NK-92 treated with Interleukin-12 subunit alpha and Interleukin-12 subunit beta, amount 100 ng/mL, for 24 hours (cell line): ENCODE data around the gene PRSS33.

ENCODE experiments used
- DNase-seq: peaks from one replicate; lab custom pipeline; 2025; lab: John Stamatoyannopoulos, UW

Gene PRSS33

DNA sequence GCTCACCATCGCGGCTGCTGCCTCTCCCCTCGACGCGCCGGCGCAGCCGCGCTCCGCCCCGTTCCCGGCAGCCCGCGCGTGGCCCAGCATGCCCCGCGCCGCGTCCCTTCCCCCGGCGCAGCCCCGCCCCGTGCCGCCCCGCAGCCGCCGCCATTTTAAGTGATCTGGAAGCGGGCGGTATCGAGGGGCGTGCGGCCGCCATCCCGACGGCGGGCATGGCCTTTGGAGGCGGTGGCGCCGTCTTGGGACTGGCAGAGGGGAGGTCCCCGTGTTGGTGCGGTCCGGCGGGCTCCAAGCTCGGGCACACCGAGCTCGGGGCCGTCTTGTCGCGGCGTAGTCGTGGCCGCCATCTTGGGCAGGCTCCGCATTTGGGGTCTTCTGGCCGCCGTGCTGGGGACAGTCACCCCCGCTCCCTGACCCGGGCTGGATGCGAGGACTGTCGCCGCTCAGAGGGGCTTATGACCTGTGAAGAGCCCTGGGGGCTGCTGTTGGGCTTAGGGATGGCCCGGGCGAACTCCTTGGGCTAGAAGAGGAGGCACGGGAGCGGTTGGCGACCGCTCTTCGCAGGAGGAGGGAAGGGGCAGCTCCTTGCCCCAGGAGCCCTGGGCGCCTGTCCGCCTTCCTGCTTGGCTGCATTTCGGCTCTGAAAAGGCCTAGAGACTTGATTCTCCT, 10.0 kb downstream of the PRSS33 start, which contains the start of gene ELOB:
ELOB (minus strand) TSS at position 50 of the 672 bp plus-strand sequence; CDS start at position 9, 41 bp downstream.
- DNase-seq: peak; percentile 85

DNA sequence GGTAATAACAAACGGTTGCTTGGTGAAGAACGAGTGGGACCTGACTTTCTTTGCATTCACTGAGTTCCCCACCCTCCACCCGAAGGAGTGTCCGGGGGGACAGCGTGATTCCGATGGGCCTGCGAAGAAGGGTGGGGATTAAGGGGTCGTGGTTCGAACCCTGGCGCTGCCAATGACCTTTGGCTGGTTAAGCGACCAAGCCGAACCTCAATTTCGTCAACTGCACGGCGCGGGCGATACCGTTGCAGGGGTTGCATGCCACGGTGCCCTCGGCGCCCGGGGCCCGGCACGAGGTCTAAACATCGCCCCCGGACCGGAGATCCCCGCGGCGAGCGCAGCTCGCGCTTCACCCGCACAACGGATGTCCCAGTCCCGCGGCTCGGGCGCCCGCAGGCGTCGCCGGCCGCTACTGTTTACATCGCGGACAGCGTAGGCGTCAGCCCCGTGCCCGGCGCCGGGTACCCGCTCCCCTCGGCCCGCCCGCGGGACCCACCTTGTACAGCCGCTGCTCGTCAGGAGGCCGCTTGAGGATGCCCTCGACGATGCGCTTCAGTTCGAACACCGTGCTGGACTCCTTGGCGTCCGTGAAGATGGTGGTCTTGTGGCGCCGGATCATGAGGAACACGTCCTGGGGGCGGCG, 10.7 kb downstream of the PRSS33 start:
- no peak for DNase-seq

DNA sequence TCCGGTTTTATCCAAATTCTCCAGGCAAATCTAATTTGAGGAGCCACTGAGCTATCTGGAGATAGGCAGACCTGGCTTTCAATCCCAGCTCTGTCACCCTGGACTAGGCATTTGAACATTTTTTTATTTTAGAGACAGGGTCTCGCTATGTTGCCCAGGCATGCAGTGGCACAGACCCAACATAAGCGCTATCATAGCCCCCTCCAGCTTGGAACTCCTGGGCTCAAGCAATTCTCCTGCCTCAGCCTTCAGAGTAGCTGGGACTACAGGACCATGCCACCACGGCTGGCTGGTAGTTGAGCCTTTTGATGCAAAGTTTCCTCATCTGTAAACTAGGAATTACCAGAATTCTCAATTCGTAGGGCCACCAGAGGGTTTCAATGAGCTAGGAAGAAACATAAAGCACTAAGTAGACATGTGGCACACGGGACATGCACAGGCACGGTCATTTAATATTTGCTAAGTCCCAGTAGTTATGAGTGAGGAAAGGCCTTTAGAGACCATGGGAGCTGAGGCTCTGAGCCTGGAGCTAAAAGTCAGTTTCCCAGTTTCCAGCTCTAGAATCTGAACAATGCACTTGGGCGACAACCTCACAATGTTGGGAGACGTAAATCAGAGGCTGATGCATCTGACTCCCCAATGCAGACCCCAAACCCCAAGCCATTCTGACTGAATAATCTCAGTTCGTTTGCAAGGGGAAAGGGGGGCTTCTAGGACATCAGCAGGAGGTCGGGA, 11.4 kb downstream of the PRSS33 start:
- no peak for DNase-seq

DNA sequence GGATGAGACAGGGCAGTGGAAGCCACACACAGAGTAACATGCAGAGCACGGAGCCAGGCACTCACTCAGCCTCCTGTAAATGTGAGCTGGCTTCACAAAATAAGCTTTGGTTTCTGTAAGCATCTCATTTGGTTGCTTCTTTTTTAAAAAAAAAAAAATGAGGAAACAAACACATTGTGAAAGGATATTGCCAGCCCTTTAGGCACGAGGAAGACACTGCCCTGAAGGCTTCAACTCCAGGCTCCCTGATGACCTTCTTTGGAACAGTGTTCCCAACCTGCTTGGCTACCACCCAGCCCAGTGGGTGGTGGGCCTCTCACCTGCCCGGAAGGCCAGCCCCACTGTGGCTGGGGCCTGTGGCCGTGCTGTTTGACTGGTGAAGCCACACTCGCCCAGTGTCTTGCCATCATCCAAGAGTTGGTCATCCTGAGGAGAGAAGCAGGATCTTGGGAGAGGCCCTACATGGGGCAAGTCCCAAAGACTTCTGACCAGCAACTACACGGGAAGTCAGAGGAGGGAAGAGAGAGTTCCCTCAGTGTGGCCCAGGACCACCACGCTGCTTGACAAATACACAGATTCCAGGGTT, 12.1 kb downstream of the PRSS33 start:
- DNase-seq: no peak

DNA sequence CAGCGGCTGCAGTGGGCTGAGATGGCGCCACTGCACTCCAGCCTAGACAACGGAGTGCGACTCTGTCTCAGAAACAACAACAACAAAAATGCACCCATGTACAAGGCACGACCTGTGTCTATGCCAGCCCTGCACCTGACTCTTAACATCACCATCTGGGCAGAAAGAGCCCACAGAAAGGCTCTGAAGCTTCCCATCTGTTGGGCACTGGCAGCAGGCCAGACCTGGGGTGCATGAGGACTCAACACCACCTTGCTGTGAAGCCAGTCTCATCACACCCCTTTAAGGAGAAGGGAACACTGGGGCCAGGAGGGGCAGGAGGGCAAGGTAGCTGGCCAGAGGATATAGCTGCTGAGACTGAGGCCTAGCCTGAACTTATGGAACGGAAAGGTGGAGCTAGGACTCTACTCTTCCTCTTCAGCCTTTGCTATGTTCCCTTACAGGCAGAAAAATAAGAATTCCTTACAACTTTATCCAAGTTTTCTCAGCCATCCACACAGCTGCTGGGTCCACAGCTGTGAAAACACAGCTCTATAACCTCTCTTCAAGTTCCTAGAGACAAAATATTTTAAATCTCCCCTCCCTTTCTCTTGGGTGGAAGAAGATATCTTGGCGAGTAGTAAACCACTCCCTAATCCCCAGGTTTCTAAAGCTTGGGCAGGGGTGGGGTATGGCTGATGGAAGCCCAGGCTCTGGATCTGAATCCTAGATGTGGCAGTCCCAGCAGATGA, 13.0 kb downstream of the PRSS33 start:
- DNase-seq: no peak

DNA sequence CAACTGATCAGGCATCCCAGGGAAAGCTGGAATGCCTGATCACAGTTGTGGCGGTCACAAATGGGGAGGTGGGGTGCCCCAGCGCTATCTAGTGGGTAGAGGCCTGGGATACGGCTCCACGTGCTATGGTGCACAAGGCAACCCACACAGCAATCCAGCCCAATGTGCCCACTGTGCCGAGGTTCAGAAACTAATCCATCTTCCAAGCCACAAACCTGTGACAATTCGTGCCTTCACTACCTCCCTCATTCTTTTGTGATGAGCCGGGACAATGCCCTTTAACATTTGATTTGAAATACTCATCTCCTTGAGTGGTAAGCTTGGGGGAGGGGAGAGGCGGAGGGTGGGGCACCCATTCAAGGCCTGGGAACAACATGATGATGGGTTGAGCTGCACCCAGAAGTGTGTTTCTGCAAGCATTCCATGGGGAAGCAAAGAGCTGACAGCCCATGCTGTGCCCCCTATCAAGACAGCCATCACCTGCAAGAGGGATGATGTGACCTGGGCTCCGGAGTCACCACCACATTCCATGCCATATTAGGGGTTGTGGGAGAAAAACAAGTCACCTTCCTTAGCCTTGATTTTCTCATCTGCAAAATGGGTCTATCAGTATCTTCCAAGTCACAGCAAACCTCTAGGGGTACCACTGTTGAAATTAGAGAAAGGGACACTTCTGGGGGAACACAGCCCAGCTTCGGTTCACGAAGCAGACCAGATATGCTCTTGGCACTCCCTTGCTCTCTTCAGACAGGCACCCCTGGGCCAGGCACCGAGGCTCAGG, 14.0 kb downstream of the PRSS33 start:
- no peak for DNase-seq

DNA sequence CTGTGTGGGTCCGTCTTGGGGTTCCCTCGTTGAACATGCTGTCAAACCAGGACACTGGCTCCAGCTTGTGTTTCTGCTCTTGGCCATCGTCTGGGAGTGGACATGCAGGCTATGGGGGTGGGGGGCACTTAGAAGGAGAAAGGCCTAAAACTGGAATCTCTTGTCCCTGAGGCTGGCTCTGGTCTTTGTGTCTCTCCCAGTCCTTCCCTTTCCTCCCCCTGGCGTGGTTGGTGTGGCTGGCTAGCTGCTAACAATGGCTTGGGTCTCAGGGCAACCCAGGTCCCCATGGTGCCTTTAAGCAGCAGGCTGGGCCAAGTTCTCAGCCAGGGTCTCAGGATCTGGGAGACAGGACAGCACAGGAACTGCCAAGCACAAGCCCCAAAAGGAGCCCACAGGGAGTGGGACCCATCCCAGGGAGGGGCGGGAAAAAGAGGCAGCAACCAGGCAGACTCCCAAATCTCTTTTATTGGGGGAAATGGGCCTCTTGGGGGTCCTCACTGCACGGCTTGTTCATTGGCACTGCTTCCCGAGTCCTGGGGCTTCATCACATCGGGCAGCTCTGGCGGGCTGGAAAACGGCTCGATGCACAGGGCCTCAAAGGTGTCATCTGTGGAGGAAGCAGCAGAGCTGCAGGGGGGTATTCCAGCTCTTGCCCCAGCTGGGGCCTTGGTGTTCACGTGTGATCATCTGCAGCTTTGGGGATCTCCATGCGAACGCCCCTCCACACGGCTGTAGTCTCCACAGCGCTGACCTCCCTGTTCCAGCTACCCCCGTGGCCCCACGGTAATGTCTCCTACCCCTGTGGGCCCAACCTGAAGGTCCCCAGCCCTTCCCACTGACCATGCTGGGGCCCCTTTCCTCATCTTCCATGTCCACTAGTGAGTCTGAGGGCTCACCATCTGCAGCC, 15.6 kb downstream of the PRSS33 start:
- no peak for DNase-seq

DNA sequence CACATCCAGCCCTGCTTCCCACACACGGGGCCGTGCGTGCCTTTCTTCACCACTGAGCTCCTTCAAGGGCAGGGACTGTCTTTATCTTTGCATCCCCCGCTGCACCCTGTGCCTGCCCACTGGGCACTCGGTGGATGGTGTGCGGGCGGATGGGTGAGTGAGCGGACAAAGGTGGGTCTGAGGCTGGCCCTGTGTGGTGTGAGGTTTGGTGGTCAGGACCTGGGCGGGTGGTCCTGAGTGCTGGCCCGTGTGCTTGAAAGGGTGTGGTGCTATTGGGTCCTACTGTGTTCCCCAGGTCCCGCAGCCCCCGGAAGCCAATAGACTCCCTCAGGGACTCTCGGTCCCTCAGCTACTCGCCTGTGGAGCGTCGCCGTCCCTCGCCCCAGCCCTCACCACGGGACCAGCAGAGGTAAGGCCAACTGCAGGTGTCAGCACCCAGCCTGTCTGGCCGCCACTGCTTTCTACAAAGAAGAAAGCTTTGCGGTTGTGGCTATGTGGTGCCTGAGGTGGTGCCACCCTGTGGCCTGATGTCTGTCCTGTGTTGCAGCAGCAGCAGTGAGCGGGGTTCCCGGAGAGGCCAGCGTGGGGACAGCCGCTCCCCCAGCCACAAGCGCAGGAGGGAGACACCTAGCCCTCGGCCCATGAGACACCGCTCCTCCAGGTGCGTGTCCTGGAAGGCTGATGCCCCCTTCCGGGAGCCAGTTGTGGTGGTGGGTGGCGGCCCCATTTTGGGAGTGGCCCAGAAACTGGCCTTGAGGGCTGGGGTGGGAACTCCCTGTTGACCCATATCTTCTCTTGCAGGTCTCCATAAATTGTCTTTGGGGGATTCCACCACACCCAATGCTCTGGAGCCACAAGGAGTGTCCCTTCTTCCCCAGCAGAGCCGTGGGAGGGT, 17.1 kb downstream of the PRSS33 start:
- DNase-seq: no peak

DNA sequence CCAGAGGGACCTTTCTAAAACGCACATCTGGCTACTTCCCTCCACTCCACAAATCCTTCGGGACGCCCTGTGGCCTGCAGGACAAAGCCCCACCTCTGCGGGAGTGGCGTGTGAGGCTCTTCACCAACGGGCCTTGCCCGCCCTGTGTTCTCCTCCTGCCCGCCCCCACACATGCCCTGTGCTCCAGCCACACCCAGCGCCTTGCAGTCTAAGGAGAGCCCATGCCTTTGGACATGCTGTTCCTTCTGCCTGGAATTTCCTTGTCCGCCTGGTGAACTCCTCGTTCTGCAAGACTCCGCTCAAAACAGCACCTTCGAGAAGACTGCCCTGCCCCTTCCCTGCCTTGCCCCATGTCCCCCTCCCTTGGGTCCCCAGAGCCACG, 17.7 kb downstream of the PRSS33 start:
- DNase-seq: no peak

DNA sequence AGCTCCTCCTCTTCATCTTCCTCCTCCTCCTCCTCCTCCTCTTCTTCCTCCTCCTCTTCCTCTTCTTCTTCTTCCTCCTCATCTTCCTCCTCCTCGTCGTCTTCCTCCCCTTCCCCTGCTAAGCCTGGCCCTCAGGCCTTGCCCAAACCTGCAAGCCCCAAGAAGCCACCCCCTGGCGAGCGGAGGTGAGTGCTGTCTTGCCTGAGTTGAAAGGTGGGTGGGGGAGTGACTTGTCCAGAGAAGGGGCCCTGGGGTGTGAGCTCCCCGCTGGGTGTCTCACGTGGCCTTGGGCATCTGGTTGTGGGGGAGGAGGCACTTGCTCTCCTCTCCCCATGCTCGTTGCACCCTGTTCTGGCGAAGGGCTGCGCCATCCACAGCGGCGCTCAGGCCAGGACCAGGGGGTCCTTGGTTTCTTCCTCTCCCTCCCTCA, 18.2 kb downstream of the PRSS33 start:
- DNase-seq: no peak

DNA sequence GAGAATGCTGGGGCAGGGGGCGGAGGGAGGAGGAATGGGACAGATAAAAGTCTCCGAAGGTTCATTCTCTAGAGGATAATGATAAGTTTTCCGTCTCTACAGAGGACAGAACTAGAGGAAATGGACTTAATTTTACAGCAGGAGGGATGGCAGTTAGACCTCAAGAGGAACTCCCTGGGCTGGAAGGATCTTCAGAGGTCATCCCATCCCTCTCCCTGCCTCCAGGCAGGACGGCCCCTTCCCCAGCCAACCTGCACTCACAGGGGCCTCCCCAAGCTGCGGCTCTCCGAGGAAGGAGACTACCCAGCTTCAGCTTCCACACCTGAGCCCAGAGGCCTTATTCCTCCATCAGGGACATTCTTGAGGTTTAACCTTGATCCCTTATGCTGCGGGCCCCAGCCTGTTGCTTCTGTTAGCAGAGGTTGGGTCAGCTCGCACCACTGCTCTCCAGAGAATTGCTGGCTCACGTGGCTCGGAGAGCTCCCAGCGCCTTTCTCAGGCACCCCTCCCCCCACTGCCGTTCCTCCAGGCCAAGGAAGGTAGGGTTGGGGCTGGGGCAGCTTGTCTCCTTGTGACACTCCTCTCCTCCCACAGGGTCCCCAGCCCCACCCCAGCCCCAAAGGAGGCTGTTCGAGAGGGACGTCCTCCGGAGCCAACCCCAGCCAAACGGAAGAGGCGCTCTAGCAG, 18.8 kb downstream of the PRSS33 start:
- no peak for DNase-seq

DNA sequence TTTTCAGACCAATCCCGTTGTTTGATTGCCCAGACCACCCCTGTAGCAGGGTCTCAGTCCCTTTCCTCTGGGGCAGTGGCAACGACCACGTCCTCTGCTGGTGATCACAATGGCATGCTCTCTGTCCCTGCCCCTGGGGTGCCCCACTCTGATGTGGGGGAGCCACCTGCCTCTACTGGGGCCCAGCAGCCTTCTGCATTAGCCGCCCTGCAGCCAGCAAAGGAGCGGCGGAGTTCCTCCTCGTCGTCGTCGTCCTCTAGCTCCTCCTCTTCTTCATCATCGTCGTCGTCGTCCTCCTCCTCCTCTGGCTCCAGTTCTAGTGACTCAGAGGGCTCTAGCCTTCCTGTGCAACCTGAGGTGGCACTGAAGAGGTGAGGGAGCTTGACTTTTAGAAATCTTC, 19.5 kb downstream of the PRSS33 start:
- no peak for DNase-seq

DNA sequence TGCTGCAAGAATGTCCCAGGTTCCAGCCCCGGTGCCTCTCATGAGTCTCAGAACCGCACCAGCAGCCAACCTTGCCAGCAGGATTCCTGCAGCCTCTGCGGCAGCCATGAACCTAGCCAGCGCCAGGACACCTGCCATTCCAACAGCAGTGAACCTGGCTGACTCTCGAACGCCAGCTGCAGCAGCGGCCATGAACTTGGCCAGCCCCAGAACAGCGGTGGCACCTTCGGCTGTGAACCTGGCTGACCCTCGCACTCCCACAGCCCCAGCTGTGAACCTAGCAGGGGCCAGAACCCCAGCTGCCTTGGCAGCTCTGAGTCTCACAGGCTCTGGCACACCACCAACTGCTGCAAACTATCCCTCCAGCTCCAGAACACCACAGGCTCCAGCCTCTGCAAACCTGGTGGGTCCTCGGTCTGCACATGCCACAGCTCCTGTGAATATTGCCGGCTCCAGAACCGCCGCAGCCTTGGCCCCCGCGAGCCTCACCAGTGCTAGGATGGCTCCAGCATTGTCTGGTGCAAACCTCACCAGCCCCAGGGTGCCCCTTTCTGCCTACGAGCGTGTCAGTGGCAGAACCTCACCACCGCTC, 20.1 kb downstream of the PRSS33 start:
- DNase-seq: no peak

DNA sequence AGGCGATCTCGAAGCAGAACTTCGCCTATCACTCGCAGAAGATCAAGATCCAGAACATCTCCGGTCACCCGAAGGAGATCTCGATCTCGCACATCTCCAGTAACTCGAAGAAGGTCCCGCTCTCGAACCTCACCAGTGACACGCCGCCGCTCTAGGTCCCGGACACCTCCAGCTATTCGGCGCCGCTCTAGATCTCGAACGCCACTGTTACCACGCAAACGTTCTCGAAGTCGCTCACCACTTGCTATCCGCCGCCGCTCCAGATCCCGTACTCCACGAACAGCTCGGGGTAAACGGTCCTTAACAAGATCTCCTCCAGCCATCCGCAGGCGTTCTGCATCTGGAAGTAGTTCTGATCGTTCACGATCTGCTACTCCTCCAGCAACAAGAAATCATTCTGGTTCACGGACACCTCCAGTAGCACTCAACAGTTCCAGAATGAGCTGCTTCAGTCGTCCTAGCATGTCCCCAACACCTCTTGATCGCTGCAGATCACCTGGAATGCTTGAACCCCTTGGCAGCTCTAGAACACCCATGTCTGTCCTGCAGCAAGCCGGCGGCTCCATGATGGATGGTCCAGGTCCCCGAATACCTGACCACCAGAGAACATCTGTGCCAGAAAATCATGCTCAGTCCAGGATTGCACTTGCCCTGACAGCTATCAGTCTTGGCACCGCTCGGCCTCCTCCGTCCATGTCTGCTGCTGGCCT, 20.8 kb downstream of the PRSS33 start:
- no peak for DNase-seq

DNA sequence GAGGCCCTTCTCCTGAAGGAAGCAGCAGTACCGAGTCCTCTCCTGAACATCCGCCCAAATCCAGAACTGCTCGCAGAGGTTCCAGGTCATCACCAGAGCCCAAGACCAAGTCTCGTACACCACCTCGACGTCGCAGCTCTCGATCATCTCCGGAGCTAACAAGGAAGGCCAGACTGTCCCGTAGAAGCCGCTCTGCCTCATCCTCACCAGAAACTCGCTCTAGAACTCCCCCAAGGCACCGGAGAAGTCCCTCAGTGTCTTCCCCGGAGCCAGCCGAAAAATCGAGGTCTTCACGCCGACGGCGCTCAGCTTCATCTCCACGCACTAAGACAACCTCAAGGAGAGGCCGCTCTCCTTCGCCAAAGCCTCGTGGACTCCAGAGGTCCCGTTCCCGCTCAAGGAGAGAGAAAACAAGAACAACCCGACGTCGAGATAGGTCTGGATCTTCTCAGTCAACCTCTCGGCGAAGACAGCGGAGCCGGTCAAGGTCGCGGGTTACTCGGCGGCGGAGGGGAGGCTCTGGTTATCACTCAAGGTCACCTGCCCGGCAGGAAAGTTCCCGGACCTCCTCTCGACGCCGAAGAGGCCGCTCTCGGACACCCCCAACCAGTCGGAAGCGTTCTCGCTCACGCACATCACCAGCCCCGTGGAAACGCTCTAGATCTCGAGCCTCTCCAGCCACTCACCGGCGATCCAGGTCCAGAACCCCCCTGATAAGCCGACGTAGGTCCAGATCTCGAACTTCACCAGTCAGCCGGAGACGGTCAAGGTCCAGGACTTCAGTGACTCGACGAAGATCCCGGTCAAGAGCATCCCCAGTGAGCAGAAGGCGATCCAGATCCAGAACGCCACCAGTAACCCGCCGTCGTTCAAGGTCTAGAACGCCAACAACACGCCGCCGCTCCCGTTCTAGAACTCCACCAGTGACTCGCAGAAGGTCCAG, 21.6 kb downstream of the PRSS33 start:
- no peak for DNase-seq

DNA sequence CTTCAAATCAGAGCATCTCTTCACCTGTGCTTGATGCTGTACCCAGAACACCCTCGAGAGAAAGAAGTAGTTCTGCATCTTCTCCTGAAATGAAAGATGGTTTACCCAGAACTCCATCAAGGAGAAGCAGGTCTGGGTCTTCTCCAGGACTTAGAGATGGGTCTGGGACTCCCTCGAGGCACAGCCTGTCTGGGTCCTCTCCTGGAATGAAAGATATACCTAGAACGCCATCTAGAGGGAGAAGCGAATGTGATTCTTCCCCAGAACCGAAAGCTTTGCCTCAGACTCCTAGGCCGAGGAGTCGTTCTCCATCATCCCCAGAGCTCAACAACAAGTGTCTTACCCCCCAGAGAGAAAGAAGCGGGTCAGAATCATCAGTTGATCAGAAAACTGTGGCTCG, 22.6 kb downstream of the PRSS33 start:
- no peak for DNase-seq
